H9 (cell line): Measurements from ENCODE around the gene IGFBP7. TPM values are rescaled to one million over a fixed set of nuclear protein-coding genes. Genes with fewer than 3 reads are reported as not detected.

Experiments
- DNase-seq: peaks from one replicate; pipeline ENCODE4 v3.0.0-alpha.2; 2017
- H2AFZ ChIP-seq: one replicate; pipeline ENCODE4 v1.6.1; 2013; ENCODE audit warnings: mild to moderate bottlenecking, low read length, control low read depth, moderate library complexity
- H2AK5ac ChIP-seq: 2 replicates; pipeline ENCODE4 v1.6.1; 2013; ENCODE audit warnings: low read length, control low read depth, mixed read lengths; ENCODE audit not compliant: insufficient read length
- H2BK120ac ChIP-seq: one replicate; pipeline ENCODE4 v1.6.1; 2013; ENCODE audit warnings: low read depth, mild to moderate bottlenecking, low read length, control low read depth, inconsistent platforms; ENCODE audit not compliant: poor library complexity, severe bottlenecking
- H2BK12ac ChIP-seq: 2 replicates; pipeline ENCODE4 v1.6.1; 2013; ENCODE audit warnings: low read length, control low read depth, mixed read lengths, low read depth; ENCODE audit not compliant: insufficient read length
- H2BK15ac ChIP-seq: 2 replicates; pipeline ENCODE4 v1.6.1; 2013; ENCODE audit warnings: low read depth, low read length, control low read depth
- H2BK20ac ChIP-seq: one replicate; pipeline ENCODE4 v1.6.1; 2013; ENCODE audit warnings: low read depth, mild to moderate bottlenecking, low read length, control low read depth, inconsistent platforms; ENCODE audit not compliant: poor library complexity, severe bottlenecking
- H2BK5ac ChIP-seq: 2 replicates; pipeline ENCODE4 v1.6.1; 2013; ENCODE audit warnings: low read length, control low read depth, mixed read lengths; ENCODE audit not compliant: insufficient read length
- H3K14ac ChIP-seq: 2 replicates; pipeline ENCODE4 v1.6.1; 2013; ENCODE audit warnings: low read length, control low read depth; ENCODE audit not compliant: insufficient read depth
- H3K18ac ChIP-seq: 2 replicates; pipeline ENCODE4 v1.6.1; 2013; ENCODE audit warnings: low read depth, mild to moderate bottlenecking, mixed read lengths, low read length, control low read depth; ENCODE audit not compliant: insufficient read length
- H3K23ac ChIP-seq: 2 replicates; pipeline ENCODE4 v1.6.1; 2013; ENCODE audit warnings: low read length, control low read depth, mixed read lengths, low read depth; ENCODE audit not compliant: insufficient read length
- H3K23me2 ChIP-seq: 2 replicates; pipeline ENCODE4 v1.6.1; 2013; ENCODE audit warnings: low read depth, mild to moderate bottlenecking, mixed read lengths, low read length, control low read depth; ENCODE audit not compliant: insufficient read length, poor library complexity, severe bottlenecking
- H3K27ac ChIP-seq: 2 replicates; pipeline ENCODE4 v1.5.1; 2013; ENCODE audit warnings: low read length, control low read depth, mixed read lengths, low read depth; ENCODE audit not compliant: insufficient read length
- H3K27me3 ChIP-seq: 2 replicates; pipeline ENCODE4 v1.6.1; 2013; ENCODE audit warnings: low read length, control low read depth, inconsistent platforms; ENCODE audit not compliant: insufficient read depth
- H3K4ac ChIP-seq: 2 replicates; pipeline ENCODE4 v1.6.1; 2013; ENCODE audit warnings: low read depth, mild to moderate bottlenecking, control low read depth, inconsistent platforms, low read length, moderate library complexity
- H3K4me1 ChIP-seq: 2 replicates; pipeline ENCODE4 v1.6.1; 2013; ENCODE audit warnings: low read length, control low read depth, inconsistent platforms; ENCODE audit not compliant: insufficient read depth
- H3K4me2 ChIP-seq: 2 replicates; pipeline ENCODE4 v1.6.1; 2013; ENCODE audit warnings: low read length, control low read depth, mixed read lengths; ENCODE audit not compliant: insufficient read length, insufficient read depth
- H3K56ac ChIP-seq: 2 replicates; pipeline ENCODE4 v1.6.1; 2013; ENCODE audit warnings: low read depth, mild to moderate bottlenecking, mixed read lengths, low read length, control low read depth; ENCODE audit not compliant: insufficient read length
- H3K79me1 ChIP-seq: 2 replicates; pipeline ENCODE4 v1.6.1; 2013; ENCODE audit warnings: low read depth, mild to moderate bottlenecking, moderate library complexity, low read length, control low read depth, inconsistent platforms; ENCODE audit not compliant: insufficient read depth, poor library complexity, severe bottlenecking
- H3K79me2 ChIP-seq: 2 replicates; pipeline ENCODE4 v1.6.1; 2013; ENCODE audit warnings: low read length, control low read depth, inconsistent platforms; ENCODE audit not compliant: insufficient read depth
- H3K9ac ChIP-seq: 2 replicates; pipeline ENCODE4 v1.6.1; 2013; ENCODE audit warnings: low read length, control low read depth, mixed read lengths; ENCODE audit not compliant: insufficient read length; ENCODE audit errors: extremely low read depth
- H3K9me3 ChIP-seq: one replicate; pipeline ENCODE4 v1.6.1; 2013; ENCODE audit warnings: low read depth, low read length, inconsistent platforms; ENCODE audit not compliant: control insufficient read depth
- H3T11ph ChIP-seq: one replicate; pipeline ENCODE4 v1.6.1; 2013; ENCODE audit warnings: mild to moderate bottlenecking, low read length, control low read depth, inconsistent platforms
- H4K20me1 ChIP-seq: one replicate; pipeline ENCODE4 v1.6.1; 2013; ENCODE audit not compliant: control insufficient read depth, insufficient read length, insufficient read depth
- H4K5ac ChIP-seq: 2 replicates; pipeline ENCODE4 v1.6.1; 2013; ENCODE audit warnings: low read depth, mild to moderate bottlenecking, mixed read lengths, low read length, control low read depth; ENCODE audit not compliant: insufficient read length
- H4K8ac ChIP-seq: replicated peaks from 2 replicates; pipeline ENCODE4 v1.6.1; 2013; ENCODE audit warnings: low read length, control low read depth, mixed read lengths, low read depth; ENCODE audit not compliant: insufficient read length
- H4K91ac ChIP-seq: 2 replicates; pipeline ENCODE4 v1.6.1; 2013; ENCODE audit warnings: low read depth, mild to moderate bottlenecking, moderate library complexity, mixed read lengths, low read length, control low read depth; ENCODE audit not compliant: insufficient read length
- H3K27ac Mint-ChIP-seq, 3 experiments: 2 replicates in 2 of 3; 3 replicates in 1 of 3; pipeline ENCODE4 v1.8.0; 2020 to 2021; ENCODE audit warnings: mixed read lengths in 3 of 3, mild to moderate bottlenecking in 1 of 3, moderate library complexity in 1 of 3
- H3K27me3 Mint-ChIP-seq: 2 replicates; pipeline ENCODE4 v1.8.0; 2021; ENCODE audit warnings: low read depth, mild to moderate bottlenecking, moderate library complexity, mixed read lengths
- H3K36me3 Mint-ChIP-seq, 3 experiments: 2 replicates in 2 of 3; 3 replicates in 1 of 3; pipeline ENCODE4 v1.8.0; 2020 to 2021; ENCODE audit warnings: low read depth in 3 of 3, mixed read lengths in 3 of 3; ENCODE audit not compliant: insufficient read depth in 1 of 3
- H3K4me1 Mint-ChIP-seq, 2 experiments: 2 replicates each; pipeline ENCODE4 v1.8.0; 2020; ENCODE audit warnings: mixed read lengths in 2 of 2
- H3K4me3 Mint-ChIP-seq, 2 experiments: 2 replicates in 1 of 2; 3 replicates in 1 of 2; pipeline ENCODE4 v1.8.0; 2020 to 2021; ENCODE audit warnings: mild to moderate bottlenecking in 2 of 2, mixed read lengths in 2 of 2, moderate library complexity in 1 of 2
- H3K9me3 Mint-ChIP-seq, 2 experiments: 2 replicates in 1 of 2; 3 replicates in 1 of 2; pipeline ENCODE4 v1.8.0; 2020; ENCODE audit warnings: mild to moderate bottlenecking in 2 of 2, mixed read lengths in 2 of 2, moderate library complexity in 1 of 2
- WGBS: extraction: QIAGEN DNeasy Blood & Tissue Kit; methylation state at CpG from one replicate; pipeline ENCODE4 v1.1.7; 2013; ENCODE audit warnings: missing lambda C conversion rate, low lambda C conversion rate, mixed read lengths; ENCODE audit not compliant: insufficient read length; ENCODE audit errors: extremely low coverage; 5-methylcytosine and 5-hydroxymethylcytosine counted together
- total RNA-seq: library from RNA; stranded (reverse); gene quantifications from 2 replicates; pipeline ENCODE4 v1.2.1, GENCODE V29; 2021
- TF ChIP-seq, protein P1 (sequence below): fragments of 200-600 bp; sonication (generic); conservative IDR thresholded peaks from 3 replicates; pipeline ENCODE4 v1.8.0; 2021; ENCODE audit warnings: antibody characterized with exemption, mild to moderate bottlenecking

Gene IGFBP7
- total RNA-seq, 1 experiment from 2014 or later: 0.37 TPM

DNA sequence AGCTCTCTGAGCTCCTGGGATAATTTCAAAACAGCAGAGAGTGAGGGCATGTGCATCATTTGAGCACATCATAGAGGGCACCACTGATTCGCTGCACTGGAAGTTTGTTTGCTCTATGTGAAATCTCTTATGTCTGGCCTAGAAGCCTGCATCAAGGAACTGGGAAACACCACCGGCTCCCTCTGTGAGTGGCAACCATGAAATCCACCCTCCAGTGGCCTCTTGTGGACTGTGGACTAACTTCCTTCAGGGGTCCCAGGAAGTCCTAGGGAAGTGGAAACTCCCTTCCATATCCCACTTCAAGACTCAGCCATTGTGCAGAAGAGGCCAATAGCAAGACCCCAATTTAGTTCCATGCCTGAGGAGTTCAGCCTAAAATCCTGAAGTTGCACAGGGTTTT lies 48.0 kb upstream of the IGFBP7 start:
- Histone ChIP-seq H3K14ac (no peak overlapping the region), H3K4me1 (no peaks in the 10 kb centered on the region), H3T11ph (no peak overlapping the region), H4K20me1 (no peaks in the 10 kb centered on the region), H3K9ac (no peak overlapping the region), H3K18ac (no peak overlapping the region), H4K5ac (no peak overlapping the region), H3K27me3 (no peaks in the 10 kb centered on the region; the same call in 1 of the 2 replicates), H2BK5ac (no peak overlapping the region), H3K79me1 (no peaks in the 10 kb centered on the region), H3K4me2 (no peak overlapping the region), H4K8ac (no peak overlapping the region), H3K23ac (no peak overlapping the region), H2BK120ac (no peak overlapping the region), H3K79me2 (no peaks in the 10 kb centered on the region), H3K4ac (no peak overlapping the region), H3K27ac (no peak overlapping the region), H2AK5ac (no peak overlapping the region), H2BK20ac (no peak overlapping the region), H3K56ac (no peak overlapping the region), H3K9me3 (no peaks in the 10 kb centered on the region), H2BK12ac (no peak overlapping the region), H4K91ac (no peak overlapping the region), H2BK15ac (no peak overlapping the region), H2AFZ (no peak overlapping the region), H3K23me2 (no peaks in the 10 kb centered on the region)
- peaks cover 0 to 21% (median 11%) of the 10 kb centered on the region in 3 experiments; a peak in 5 of 7 replicates for H3K36me3 Mint-ChIP-seq
- peaks cover 19 to 22% of the 10 kb centered on the region in 2 experiments for H3K9me3 Mint-ChIP-seq
- TF ChIP-seq, protein P1, sequence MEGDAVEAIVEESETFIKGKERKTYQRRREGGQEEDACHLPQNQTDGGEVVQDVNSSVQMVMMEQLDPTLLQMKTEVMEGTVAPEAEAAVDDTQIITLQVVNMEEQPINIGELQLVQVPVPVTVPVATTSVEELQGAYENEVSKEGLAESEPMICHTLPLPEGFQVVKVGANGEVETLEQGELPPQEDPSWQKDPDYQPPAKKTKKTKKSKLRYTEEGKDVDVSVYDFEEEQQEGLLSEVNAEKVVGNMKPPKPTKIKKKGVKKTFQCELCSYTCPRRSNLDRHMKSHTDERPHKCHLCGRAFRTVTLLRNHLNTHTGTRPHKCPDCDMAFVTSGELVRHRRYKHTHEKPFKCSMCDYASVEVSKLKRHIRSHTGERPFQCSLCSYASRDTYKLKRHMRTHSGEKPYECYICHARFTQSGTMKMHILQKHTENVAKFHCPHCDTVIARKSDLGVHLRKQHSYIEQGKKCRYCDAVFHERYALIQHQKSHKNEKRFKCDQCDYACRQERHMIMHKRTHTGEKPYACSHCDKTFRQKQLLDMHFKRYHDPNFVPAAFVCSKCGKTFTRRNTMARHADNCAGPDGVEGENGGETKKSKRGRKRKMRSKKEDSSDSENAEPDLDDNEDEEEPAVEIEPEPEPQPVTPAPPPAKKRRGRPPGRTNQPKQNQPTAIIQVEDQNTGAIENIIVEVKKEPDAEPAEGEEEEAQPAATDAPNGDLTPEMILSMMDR: no peak
- no peak for DNase-seq
- H3K27ac Mint-ChIP-seq: no peak overlapping the region
- no CpG with 5 or more reads among the region's 2 CpGs for WGBS
- H3K4me1 Mint-ChIP-seq: peaks cover 12 to 20% of the 10 kb centered on the region in 2 experiments
- no peak overlapping the region for H3K4me3 Mint-ChIP-seq
- peaks cover 75% of the 10 kb centered on the region for H3K27me3 Mint-ChIP-seq
